H1 (cell line): ENCODE data around the gene SLC9C2. TPM values are rescaled to one million over a fixed set of nuclear protein-coding genes. Genes with fewer than 3 reads are reported as not detected.
A peak's percentile ranks its signal among the peaks of the same experiment; 100 is the strongest.

Source experiments
- CTCF ChIA-PET: fragments of 300-600 bp; sonication (Branson Sonifier 250); formaldehyde crosslinking; loops from one replicate; lab custom pipeline; 2021; ENCODE audit not compliant: partially characterized antibody; lab: Charles Lee
- POLR2A ChIA-PET: fragments of 300-600 bp; sonication (Branson Sonifier 250); formaldehyde crosslinking; loops from one replicate; lab custom pipeline; 2021; ENCODE audit warnings: inconsistent platforms; ENCODE audit not compliant: partially characterized antibody; lab: Charles Lee
- DNase-seq, 2 experiments: peaks; one replicate each; pipeline versions ENCODE4 v3.0.0 to v3.0.0-alpha.2; 2010 to 2022; ENCODE audit warnings: low spot score in 2 of 2, low read depth in 1 of 2, mixed read lengths in 1 of 2
- FAIRE-seq: peaks from 2 replicates; lab custom pipeline; 2011; peaks lifted over from hg19 to GRCh38; lab: Jason Lieb, UNC
- H2AFZ ChIP-seq: 2 replicates; pipeline ENCODE4 v1.8.1; 2012; ENCODE audit warnings: low read length, inconsistent platforms
- H2AK5ac ChIP-seq: 2 replicates; pipeline ENCODE4 v1.6.1; 2013; ENCODE audit warnings: low read depth, low read length
- H2BK120ac ChIP-seq: replicated peaks from 2 replicates; pipeline ENCODE3; 2013; ENCODE audit warnings: low read depth, low read length, inconsistent platforms
- H2BK12ac ChIP-seq: 2 replicates; pipeline ENCODE4 v1.6.1; 2013; ENCODE audit warnings: low read depth, low read length
- H2BK15ac ChIP-seq: 2 replicates; pipeline ENCODE4 v1.6.1; 2013; ENCODE audit warnings: low read length
- H2BK20ac ChIP-seq: 2 replicates; pipeline ENCODE4 v1.6.1; 2013; ENCODE audit warnings: low read length
- H2BK5ac ChIP-seq: 2 replicates; pipeline ENCODE4 v1.6.1; 2013; ENCODE audit warnings: low read depth, low read length
- H3K14ac ChIP-seq: 2 replicates; pipeline ENCODE4 v1.6.1; 2013; ENCODE audit warnings: inconsistent platforms; ENCODE audit not compliant: insufficient read length
- H3K18ac ChIP-seq: 2 replicates; pipeline ENCODE4 v1.6.1; 2013; ENCODE audit warnings: low read length; ENCODE audit errors: extremely low read depth
- H3K23ac ChIP-seq: 2 replicates; pipeline ENCODE4 v1.6.1; 2013; ENCODE audit warnings: inconsistent platforms; ENCODE audit not compliant: insufficient read length
- H3K23me2 ChIP-seq: 2 replicates; pipeline ENCODE4 v1.6.1; 2013; ENCODE audit warnings: low read depth, low read length
- H3K27ac ChIP-seq: 2 replicates; pipeline ENCODE4 v1.6.1; 2011; ENCODE audit warnings: low read depth, low read length, inconsistent platforms
- H3K27me3 ChIP-seq, 4 experiments: replicated peaks in 1 of 4; 1 replicate in 1 of 4; 2 replicates in 3 of 4; pipeline versions ENCODE4 v1.6.1 to v1.8.1; 2011 to 2013; ENCODE audit warnings: low read length in 3 of 4, mild to moderate bottlenecking in 3 of 4, inconsistent platforms in 2 of 4, mixed read lengths in 2 of 4, moderate library complexity in 1 of 4; ENCODE audit not compliant: control insufficient read depth in 3 of 4, insufficient read depth in 3 of 4; ENCODE audit errors: extremely low read depth in 1 of 4
- H3K36me3 ChIP-seq, 4 experiments: 2 replicates each; pipeline versions ENCODE4 v1.6.1 to v1.8.1; 2011 to 2013; ENCODE audit warnings: mild to moderate bottlenecking in 4 of 4, low read length in 3 of 4, moderate library complexity in 2 of 4, control low read depth in 1 of 4, inconsistent platforms in 1 of 4; ENCODE audit not compliant: insufficient read depth in 4 of 4, control insufficient read depth in 2 of 4
- H3K4ac ChIP-seq: replicated peaks from 2 replicates; pipeline ENCODE3; 2013; ENCODE audit warnings: low read length, low read depth, mixed read lengths, inconsistent platforms; ENCODE audit not compliant: insufficient read length
- H3K4me1 ChIP-seq, 4 experiments: replicated peaks in 1 of 4; 1 replicate in 1 of 4; 2 replicates in 3 of 4; pipeline versions ENCODE4 v1.6.1 to v1.8.1; 2011 to 2013; ENCODE audit warnings: low read length in 3 of 4, inconsistent platforms in 2 of 4, mixed read lengths in 1 of 4; ENCODE audit not compliant: insufficient read depth in 4 of 4, control insufficient read depth in 3 of 4
- H3K4me2 ChIP-seq, 2 experiments: 2 replicates each; pipeline versions ENCODE4 v1.6.1 to v1.8.1; 2011 to 2013; ENCODE audit warnings: low read depth in 2 of 2, low read length in 2 of 2, control low read depth in 1 of 2, inconsistent platforms in 1 of 2, mild to moderate bottlenecking in 1 of 2; ENCODE audit not compliant: insufficient read depth in 1 of 2
- H3K4me3 ChIP-seq, 4 experiments: fragments of 200-600, 300-600 bp in 1 of 4; sonication (generic), shearing (Covaris generic), sonication (Bioruptor Twin) in 1 of 4; 2 replicates each; pipeline versions ENCODE4 v1.5.1 to v1.8.1; 2011 to 2016; ENCODE audit warnings: low read length in 4 of 4, low read depth in 3 of 4, control low read depth in 2 of 4, inconsistent platforms in 2 of 4, mild to moderate bottlenecking in 2 of 4, mixed read lengths in 1 of 4, moderate library complexity in 1 of 4; ENCODE audit not compliant: insufficient read depth in 2 of 4; ENCODE audit errors: extremely low read depth in 1 of 4
- H3K56ac ChIP-seq: replicated peaks from 2 replicates; pipeline ENCODE3; 2013; ENCODE audit warnings: low read depth, mild to moderate bottlenecking, mixed read lengths, low read length, inconsistent platforms; ENCODE audit not compliant: insufficient read length
- H3K79me1 ChIP-seq: 2 replicates; pipeline ENCODE4 v1.6.1; 2013; ENCODE audit warnings: low read depth, low read length, control low read depth
- H3K79me2 ChIP-seq, 2 experiments: 2 replicates each; pipeline versions ENCODE4 v1.6.1 to v1.8.1; 2012 to 2013; ENCODE audit warnings: low read length in 2 of 2, mild to moderate bottlenecking in 2 of 2, inconsistent platforms in 1 of 2; ENCODE audit not compliant: insufficient read depth in 2 of 2, control insufficient read depth in 1 of 2
- H3K9ac ChIP-seq, 4 experiments: replicated peaks in 1 of 4; 1 replicate in 1 of 4; 2 replicates in 3 of 4; pipeline versions ENCODE4 v1.6.1 to v1.8.1; 2011 to 2013; ENCODE audit warnings: low read depth in 3 of 4, low read length in 3 of 4, control low read depth in 2 of 4, mild to moderate bottlenecking in 2 of 4, moderate library complexity in 2 of 4, inconsistent platforms in 1 of 4; ENCODE audit errors: extremely low read depth in 1 of 4
- H3K9me3 ChIP-seq, 2 experiments: 2 replicates each; pipeline versions ENCODE4 v1.6.1 to v1.8.1; 2012 to 2013; ENCODE audit warnings: mild to moderate bottlenecking in 2 of 2, moderate library complexity in 2 of 2, control low read depth in 1 of 2, inconsistent platforms in 1 of 2, low read depth in 1 of 2, low read length in 1 of 2, mixed read lengths in 1 of 2; ENCODE audit not compliant: insufficient read depth in 2 of 2
- H4K20me1 ChIP-seq, 2 experiments: replicated peaks in 1 of 2; 2 replicates each; pipeline versions ENCODE3 to v1.8.1; 2011 to 2013; ENCODE audit warnings: inconsistent platforms in 2 of 2, low read length in 2 of 2, mild to moderate bottlenecking in 1 of 2; ENCODE audit not compliant: insufficient read depth in 2 of 2, control insufficient read depth in 1 of 2
- H4K5ac ChIP-seq: 2 replicates; pipeline ENCODE4 v1.6.1; 2013; ENCODE audit warnings: low read length, low read depth, mixed read lengths, inconsistent platforms; ENCODE audit not compliant: insufficient read length
- H4K8ac ChIP-seq: 2 replicates; pipeline ENCODE4 v1.8.0; 2013; ENCODE audit warnings: mild to moderate bottlenecking, moderate library complexity, low read length, inconsistent platforms; ENCODE audit not compliant: insufficient read depth; ENCODE audit errors: extremely low read depth
- H4K91ac ChIP-seq: replicated peaks from 2 replicates; pipeline ENCODE3; 2013; ENCODE audit warnings: low read length, mixed read lengths, inconsistent platforms; ENCODE audit not compliant: insufficient read length
- JUN ChIP-seq: IDR thresholded peaks from 2 replicates; pipeline ENCODE4 v1.6.1; 2011; ENCODE audit warnings: low read depth, mild to moderate bottlenecking, improper control_type of control experiment, low read length
- POLR2AphosphoS5 ChIP-seq: IDR thresholded peaks from 2 replicates; pipeline ENCODE4 v1.6.1; 2011; ENCODE audit warnings: low read depth, low read length
- WGBS, 2 experiments: shearing (Covaris generic) in 1 of 2; methylation state at CpG; one replicate each; pipeline versions ENCODE4 v1.1.6 to v1.1.7; 2013 to 2015; ENCODE audit warnings: low lambda C conversion rate in 2 of 2, mixed read lengths in 2 of 2, inconsistent platforms in 1 of 2, low coverage in 1 of 2, missing lambda C conversion rate in 1 of 2; ENCODE audit not compliant: insufficient replicate concordance in 2 of 2, insufficient coverage in 1 of 2, insufficient read length in 1 of 2; ENCODE audit errors: extremely low coverage in 1 of 2, missing lambda C conversion rate in 1 of 2; 5-methylcytosine and 5-hydroxymethylcytosine counted together
- polyA plus RNA-seq, 7 experiments: library from polyadenylated mRNA; depleted of rRNA in 3 of 7; stranded (reverse) in 5 of 7; unstranded in 2 of 7; fragments of >200 nt in 5 of 7; fragments of 200-250 nt in 2 of 7; gene quantifications; 1 replicate in 5 of 7; 2 replicates in 1 of 7; 4 replicates in 1 of 7; pipeline versions ENCODE4 v1.2.1 to v1.2.3, GENCODE V29; 2011 to 2013; ENCODE audit warnings: missing spikeins in 2 of 7, mixed read lengths in 2 of 7
- total RNA-seq: library from RNA; stranded (reverse); fragmentation: NEBNext Ultra II Directional; extraction: Animal tissue kit (Norgen Biotek cat#: 25700); gene quantifications from 2 replicates; pipeline ENCODE4 v1.2.1, GENCODE V29; 2021

The SLC9C2 gene
- total and polyA plus RNA-seq, 2 of the 8 experiments (the other 6 are each of a cell fraction or from before 2014, with no cell fraction given), result not detected

DNA sequence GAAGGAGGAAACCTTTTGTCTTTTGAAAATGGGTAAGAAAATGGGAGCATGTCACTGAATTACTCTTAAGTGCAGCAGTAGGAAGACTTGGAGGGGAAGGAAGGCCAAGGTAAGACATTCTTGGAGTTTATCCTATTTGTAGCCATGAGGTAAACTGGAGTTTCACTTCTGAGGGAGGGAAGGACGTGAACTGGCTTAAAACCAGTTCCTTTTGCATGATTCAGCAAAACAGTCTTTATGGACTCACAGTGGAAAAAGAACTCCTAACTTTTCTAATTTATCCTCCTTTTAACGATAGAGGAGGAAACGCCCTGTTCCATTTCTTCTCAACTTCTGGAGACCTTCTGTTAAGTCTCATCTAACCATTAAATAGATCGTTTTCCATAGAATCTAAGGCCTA is 123.2 kb downstream of the SLC9C2 start:
- POLR2A ChIA-PET, result interaction anchor here (1.1 to 4.8 kb wide), 3 partner anchors 10 to 374 kb away, joined by 3 to 53 read pairs (median 16); no protein-coding TSS in a partner anchor
- Histone ChIP-seq H3K56ac (no peak overlapping the region), H3K79me1 (0 out of 2 replicates have a peak, but pooled peaks cover 2% of the 10 kb centered on the region), H3K79me2 (peaks cover 12 to 80% of the 10 kb centered on the region in 2 experiments), H3K27me3 (no peaks in the 10 kb centered on the region), H2AK5ac (no peak overlapping the region), H3K23me2 (peaks cover 12% of the 10 kb centered on the region), H3K4me1 (peaks cover 2 to 18% (median 4%) of the 10 kb centered on the region in 4 experiments; a peak in 6 of 7 replicates), H2AFZ (no peak overlapping the region), H3K14ac (no peak overlapping the region), H4K5ac (no peak overlapping the region), H3K36me3 (peaks cover 33 to 53% (median 39%) of the 10 kb centered on the region in 4 experiments), H4K20me1 (peaks cover 12% of the 10 kb centered on the region in 2 experiments), H3K9ac (no peak overlapping the region; a peak in 2 of 7 replicates), H3K9me3 (no peaks in the 10 kb centered on the region), H2BK12ac (no peak overlapping the region), H3K27ac (peak overlapping the region; percentile 62), H3K4me2 (peak overlapping the region; percentile 91 to 92), H3K4me3 (peak overlapping the region; percentile 5 to 94 (median 52); a peak in 4 of 8 replicates), H3K4ac (no peak overlapping the region), H3K23ac (no peak overlapping the region), H2BK5ac (no peak overlapping the region), H3K18ac (no peak overlapping the region), H4K8ac (no peak overlapping the region), H2BK15ac (no peak overlapping the region), H4K91ac (no peak overlapping the region), H2BK20ac (no peak overlapping the region), H2BK120ac (no peak overlapping the region)
- CTCF ChIA-PET, result interaction anchor here (1.1 kb wide), 1 partner anchor 48 kb away, joined by 3 read pairs; no protein-coding TSS in a partner anchor
- DNase-seq (no peak), FAIRE-seq (no peak)
- WGBS, 2 experiments, result 86% methylated on average over 4 of the region's 4 CpGs; no CpG with 5 or more reads in 1 of the 2 experiments
- TF ChIP-seq JUN (no peak), POLR2AphosphoS5 (no peak)
